ENCODE results near the gene NELL2. TPM values are rescaled to one million over a fixed set of nuclear protein-coding genes. Genes with fewer than 3 reads are reported as not detected.

Gene NELL2
- total RNA-seq, 4 donors from 2014 or later = 2.6 to 32.3 (median 11.9) TPM

GRCh38 chr12:44708218-44708617 lies 167.9 kb downstream of the NELL2 start:
- intact Hi-C loops (cut with DNase I; ENCODE audit: low total_unique reads) = no loop called here
- DNase-seq (ENCODE audit: low spot score in 2 of 2) = no peak
- no peak overlapping the region for H3K4me3 ChIP-seq (ENCODE audit: low read depth, poor library complexity, severe bottlenecking)
- WGBS, 2 donors = 87 to 92% methylated on average over 2 of the region's 2 CpGs
- no peak for TF ChIP-seq CTCF (IDR thresholded peaks at IDR 0.05)
- TF ChIP-seq POLR2A (IDR thresholded peaks at IDR 0.05) = no peak

DNA sequence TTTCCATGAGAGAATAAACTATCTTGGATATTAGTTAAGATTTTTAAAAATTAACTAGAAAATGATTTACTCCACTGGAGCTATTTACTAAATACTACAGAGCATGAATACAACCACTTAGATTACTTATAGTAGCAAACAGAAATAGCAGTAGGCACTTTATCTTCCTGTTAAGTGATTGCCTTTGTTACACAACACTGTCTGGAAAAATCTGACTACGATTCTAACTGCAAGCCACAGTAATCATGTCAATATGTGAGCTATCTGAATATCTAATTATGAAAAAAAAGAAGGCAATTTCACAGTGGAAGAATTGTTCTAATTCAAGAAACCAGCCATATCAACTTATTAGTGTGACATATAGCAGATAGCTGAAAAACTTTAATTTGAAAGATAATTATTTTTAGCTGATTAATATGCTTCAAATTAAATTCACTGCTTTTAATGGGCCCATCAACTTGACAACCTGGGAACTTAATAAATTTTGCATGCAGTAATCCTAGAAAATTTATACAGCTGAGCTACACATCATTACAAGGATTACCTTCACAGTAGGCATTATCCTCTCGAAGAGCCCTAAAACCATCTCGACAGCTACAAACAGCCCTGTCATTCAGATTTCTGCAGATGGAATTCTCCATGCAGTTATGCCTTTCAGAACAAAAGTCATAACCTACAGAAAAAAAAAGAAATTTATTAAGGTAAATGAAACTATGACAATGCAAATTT lies 172.8 kb downstream of the NELL2 start:
- TF ChIP-seq POLR2A (IDR thresholded peaks at IDR 0.05) (no peak), CTCF (IDR thresholded peaks at IDR 0.05) (no peak)
- no peak for DNase-seq (ENCODE audit: low spot score in 2 of 2)
- intact Hi-C loops (cut with DNase I; ENCODE audit: low total_unique reads) = no loop called here
- 70 to 78% methylated on average over 3 of the region's 3 CpGs for WGBS, 2 donors
- H3K4me3 ChIP-seq (ENCODE audit: low read depth, poor library complexity, severe bottlenecking) = no peak overlapping the region

- no peak overlapping the region for H3K4me3 ChIP-seq (ENCODE audit: low read depth, poor library complexity, severe bottlenecking)
- DNase-seq (ENCODE audit: low spot score in 2 of 2) = no peak
- 16 to 21% methylated on average over 2 of the region's 2 CpGs for WGBS, 2 donors
- TF ChIP-seq CTCF (IDR thresholded peaks at IDR 0.05) = no peak
- TF ChIP-seq POLR2A (IDR thresholded peaks at IDR 0.05) = no peak
- intact Hi-C loops (cut with DNase I; ENCODE audit: low total_unique reads) = no loop called here
Observed at GRCh38 chr12:44697511-44697910, 178.6 kb downstream of the NELL2 start.

DNA sequence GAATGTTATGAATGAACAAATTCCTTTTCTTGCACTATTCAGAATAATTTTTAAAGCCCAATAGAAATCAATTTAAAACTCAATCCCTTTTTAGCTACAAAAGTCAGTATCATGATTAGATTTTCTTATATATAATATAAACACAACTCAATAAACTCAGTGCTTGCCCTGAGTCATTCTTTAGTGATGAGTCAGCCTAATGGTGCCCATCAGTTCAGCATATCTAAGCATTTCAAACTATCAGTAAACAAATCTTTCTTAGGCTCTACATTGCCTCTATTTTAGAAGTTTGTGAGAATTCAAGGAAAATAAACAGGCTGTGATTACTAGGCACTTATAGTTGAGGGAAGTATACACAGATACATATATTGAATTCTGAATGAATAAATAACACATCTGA lies 179.6 kb downstream of the NELL2 start:
- intact Hi-C loops (cut with DNase I; ENCODE audit: low total_unique reads) = no loop called here
- TF ChIP-seq POLR2A (IDR thresholded peaks at IDR 0.05) (no peak), CTCF (IDR thresholded peaks at IDR 0.05) (no peak)
- H3K4me3 ChIP-seq (ENCODE audit: low read depth, poor library complexity, severe bottlenecking) = no peak overlapping the region
- no peak for DNase-seq (ENCODE audit: low spot score in 2 of 2)

- intact Hi-C loops (cut with DNase I; ENCODE audit: low total_unique reads) = no loop called here
Observed at GRCh38 chr12:44694017-44694416, 182.1 kb downstream of the NELL2 start.

More at GRCh38 chr12:44694017-44694416, 182.1 kb downstream of the NELL2 start:
- DNase-seq (ENCODE audit: low spot score in 2 of 2) = no peak
- 69 to 80% methylated on average over 4 of the region's 4 CpGs for WGBS, 2 donors
- TF ChIP-seq CTCF (IDR thresholded peaks at IDR 0.05) = no peak
- no peak for TF ChIP-seq POLR2A (IDR thresholded peaks at IDR 0.05)
- H3K4me3 ChIP-seq (ENCODE audit: low read depth, poor library complexity, severe bottlenecking) = no peak overlapping the region

Measured in lower leg skin (tissue), 4 donors.